Stimulated activated CD8-positive, alpha-beta memory T cell treated with anti-CD3 and anti-CD28 coated beads, Interleukin-7, amount 100 ng/mL, for 4 hours (primary cell): ENCODE results near the gene MYO1D.

Experiments
- DNase-seq, 2 donors: peaks; one replicate each; pipeline ENCODE4 v3.0.0-alpha.2; 2020; ENCODE audit warnings: low read depth in 2 of 2

MYO1D gene

GRCh38 chr17:32855620-32856019 lies 21.3 kb downstream of the MYO1D start:
- no peak for DNase-seq

- DNase-seq = no peak
Measured at GRCh38 chr17:32854832-32855389, 22.0 kb downstream of the MYO1D start.

GRCh38 chr17:32854207-32854606 lies 22.7 kb downstream of the MYO1D start:
- no peak for DNase-seq

GRCh38 chr17:32852811-32853210 lies 24.1 kb downstream of the MYO1D start:
- DNase-seq = no peak

- DNase-seq = no peak
Measured at GRCh38 chr17:32849879-32850278, 27.0 kb downstream of the MYO1D start.

GRCh38 chr17:32847977-32848376 lies 28.9 kb downstream of the MYO1D start:
- DNase-seq = no peak

GRCh38 chr17:32846143-32846542 lies 30.8 kb downstream of the MYO1D start:
- no peak for DNase-seq

GRCh38 chr17:32840241-32840640 lies 36.7 kb downstream of the MYO1D start:
- DNase-seq = no peak

GRCh38 chr17:32836527-32836926 lies 40.4 kb downstream of the MYO1D start:
- DNase-seq = no peak

GRCh38 chr17:32835291-32835761 lies 41.6 kb downstream of the MYO1D start:
- DNase-seq = no peak

GRCh38 chr17:32834104-32834503 lies 42.8 kb downstream of the MYO1D start:
- no peak for DNase-seq

- DNase-seq = no peak
Measured at GRCh38 chr17:32833526-32833925, 43.4 kb downstream of the MYO1D start.

GRCh38 chr17:32833076-32833475 lies 43.8 kb downstream of the MYO1D start:
- no peak for DNase-seq

- DNase-seq = no peak
Measured at GRCh38 chr17:32831627-32832243, 45.2 kb downstream of the MYO1D start.

- DNase-seq = no peak
Measured at GRCh38 chr17:32831223-32831622, 45.7 kb downstream of the MYO1D start.

GRCh38 chr17:32828822-32829221 lies 48.1 kb downstream of the MYO1D start:
- DNase-seq = no peak

- DNase-seq = no peak
Measured at GRCh38 chr17:32827227-32827626, 49.7 kb downstream of the MYO1D start.

GRCh38 chr17:32826076-32826475 lies 50.8 kb downstream of the MYO1D start:
- DNase-seq = no peak

GRCh38 chr17:32824334-32824733 lies 52.6 kb downstream of the MYO1D start:
- no peak for DNase-seq

- no peak for DNase-seq
Measured at GRCh38 chr17:32822996-32823395, 53.9 kb downstream of the MYO1D start.

- peak in 1 of 2 donors; percentile 1 for DNase-seq
Measured at GRCh38 chr17:32821987-32822934, 54.7 kb downstream of the MYO1D start.

- DNase-seq = no peak
Measured at GRCh38 chr17:32820440-32820839, 56.5 kb downstream of the MYO1D start.

- no peak for DNase-seq
Measured at GRCh38 chr17:32819787-32820186, 57.1 kb downstream of the MYO1D start.
